OCI-LY7 (cell line): Measurements from ENCODE around the gene PPP1R3G.

Experiments
- CTCF ChIP-seq: fragments of 200-600 bp; sonication (generic); conservative IDR thresholded peaks from 2 replicates; pipeline ENCODE4 v1.5.1; 2014; ENCODE audit warnings: mild to moderate bottlenecking, antibody characterized with exemption, low read length, moderate library complexity, mixed read lengths
- EZH2phosphoT487 ChIP-seq: fragments of 200-600 bp; sonication (generic); IDR thresholded peaks from 2 replicates; pipeline ENCODE4 v1.6.1; 2018; ENCODE audit warnings: low read depth, borderline replicate concordance, mild to moderate bottlenecking, mixed run types, antibody characterized with exemption, low read length, moderate library complexity, mixed read lengths

DNA sequence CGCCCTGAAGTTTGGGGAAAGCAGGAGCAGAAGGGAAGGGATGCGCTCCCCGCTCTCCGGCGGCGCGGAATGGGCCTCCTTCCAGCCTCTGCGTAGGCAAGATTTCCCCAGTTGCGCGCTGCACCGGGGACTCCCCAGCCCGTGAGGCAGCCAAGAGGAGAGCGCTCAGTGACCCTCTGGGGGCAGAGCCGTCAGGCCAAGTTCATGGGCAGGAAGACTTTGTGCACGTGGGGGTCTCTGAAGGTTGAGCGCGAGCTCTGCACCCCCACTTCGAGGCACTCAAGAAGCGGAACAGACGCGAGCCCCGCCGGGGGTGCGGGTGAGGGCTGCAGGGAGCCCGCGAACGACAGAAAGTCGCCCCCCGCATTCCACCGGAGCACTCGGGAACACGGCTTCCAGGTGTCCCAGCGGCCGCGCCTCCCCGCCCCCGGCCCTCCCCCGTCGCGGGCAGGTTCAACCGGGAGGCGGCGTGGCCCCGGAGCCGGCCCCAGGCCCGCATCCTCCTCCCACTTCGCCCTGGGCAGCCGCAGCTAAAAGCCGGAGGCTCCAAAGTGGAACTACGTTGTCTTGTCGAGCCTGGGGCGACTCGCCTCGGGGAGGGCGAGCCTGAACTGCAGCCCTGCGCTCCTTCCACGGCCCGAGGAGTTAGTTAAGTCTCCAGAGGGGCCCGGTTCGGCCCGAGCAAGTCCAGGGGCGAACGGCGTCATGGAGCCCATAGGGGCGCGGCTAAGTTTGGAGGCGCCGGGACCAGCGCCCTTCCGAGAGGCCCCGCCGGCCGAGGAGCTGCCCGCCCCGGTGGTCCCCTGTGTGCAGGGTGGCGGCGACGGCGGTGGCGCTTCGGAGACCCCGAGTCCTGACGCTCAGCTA lies at the start of gene PPP1R3G:
- TF ChIP-seq EZH2phosphoT487 (no peak), CTCF (no peak)
